ENCODE data around the gene GBX1.

The GBX1 gene

DNA sequence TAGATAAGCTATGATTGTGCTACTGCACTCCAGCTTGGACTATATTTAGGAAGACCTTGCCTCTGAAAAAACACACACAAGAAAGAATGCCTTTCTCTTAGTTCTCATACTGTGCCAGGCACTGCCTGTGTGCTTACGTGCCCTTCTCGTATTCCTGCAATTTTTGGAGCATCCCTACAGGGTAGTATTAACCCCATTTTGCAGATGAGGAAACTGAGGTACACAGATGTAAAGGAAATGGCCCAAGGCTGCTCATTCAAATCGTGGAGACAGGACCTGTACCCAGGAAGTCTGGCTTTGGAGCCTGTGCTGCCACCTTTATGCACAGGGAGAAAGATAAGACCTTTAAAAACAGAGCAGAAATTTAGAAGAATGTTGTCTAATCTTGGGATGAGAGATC is 64.5 kb downstream of the GBX1 start:
- no peak overlapping the region for H3K4me3 ChIP-seq (replicated peaks in 1 of 2; ENCODE audit: low read depth in 2 of 2, low read length in 2 of 2)
- no peak for DNase-seq (ENCODE audit: low read depth in 2 of 2)
- TF ChIP-seq, protein P1, sequence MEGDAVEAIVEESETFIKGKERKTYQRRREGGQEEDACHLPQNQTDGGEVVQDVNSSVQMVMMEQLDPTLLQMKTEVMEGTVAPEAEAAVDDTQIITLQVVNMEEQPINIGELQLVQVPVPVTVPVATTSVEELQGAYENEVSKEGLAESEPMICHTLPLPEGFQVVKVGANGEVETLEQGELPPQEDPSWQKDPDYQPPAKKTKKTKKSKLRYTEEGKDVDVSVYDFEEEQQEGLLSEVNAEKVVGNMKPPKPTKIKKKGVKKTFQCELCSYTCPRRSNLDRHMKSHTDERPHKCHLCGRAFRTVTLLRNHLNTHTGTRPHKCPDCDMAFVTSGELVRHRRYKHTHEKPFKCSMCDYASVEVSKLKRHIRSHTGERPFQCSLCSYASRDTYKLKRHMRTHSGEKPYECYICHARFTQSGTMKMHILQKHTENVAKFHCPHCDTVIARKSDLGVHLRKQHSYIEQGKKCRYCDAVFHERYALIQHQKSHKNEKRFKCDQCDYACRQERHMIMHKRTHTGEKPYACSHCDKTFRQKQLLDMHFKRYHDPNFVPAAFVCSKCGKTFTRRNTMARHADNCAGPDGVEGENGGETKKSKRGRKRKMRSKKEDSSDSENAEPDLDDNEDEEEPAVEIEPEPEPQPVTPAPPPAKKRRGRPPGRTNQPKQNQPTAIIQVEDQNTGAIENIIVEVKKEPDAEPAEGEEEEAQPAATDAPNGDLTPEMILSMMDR (IDR thresholded peaks at IDR 0.05; ENCODE audit: low read depth, low read length): no peak

DNA sequence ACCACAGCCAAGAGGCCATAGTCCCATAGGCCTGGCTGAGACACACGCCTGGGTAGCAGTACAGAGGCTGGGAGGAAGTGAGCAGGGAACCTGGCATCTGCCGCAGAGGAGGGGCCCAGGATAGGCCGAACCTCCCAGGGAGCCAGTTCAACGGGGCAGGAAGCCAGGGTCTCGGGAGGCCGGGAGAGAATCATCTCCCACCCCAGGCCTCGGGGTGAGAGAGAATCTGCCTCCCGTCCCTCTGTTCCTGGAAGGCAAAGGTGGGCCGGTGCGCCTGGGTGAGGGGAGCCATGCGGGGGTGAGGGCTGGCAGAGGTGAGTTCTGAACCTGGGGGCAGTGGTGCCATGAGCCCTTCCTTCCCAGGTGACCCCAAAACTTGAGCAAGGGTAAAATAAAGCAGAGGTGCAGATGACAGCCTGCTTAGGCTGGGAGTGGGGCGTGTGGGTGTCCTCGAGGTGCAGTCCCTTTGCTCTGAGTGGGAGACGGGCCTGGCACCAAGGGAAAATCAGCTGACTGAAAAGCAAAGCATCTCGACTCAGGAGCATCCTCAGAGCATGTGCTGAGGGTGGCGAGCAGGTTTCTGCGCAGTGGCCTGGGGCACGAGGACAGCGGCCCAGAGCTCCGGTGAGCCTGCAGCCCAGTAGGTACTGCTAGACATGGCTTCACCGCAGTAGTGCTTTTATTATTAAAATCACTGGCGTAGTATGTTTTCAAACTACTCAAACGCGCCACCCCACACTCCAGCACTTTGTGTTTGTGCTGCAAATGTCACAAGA is 65.7 kb downstream of the GBX1 start:
- no peak for DNase-seq (ENCODE audit: low read depth in 2 of 2)
- no peak overlapping the region for H3K4me3 ChIP-seq (replicated peaks in 1 of 2; ENCODE audit: low read depth in 2 of 2, low read length in 2 of 2)
- TF ChIP-seq, protein P1 (IDR thresholded peaks at IDR 0.05; ENCODE audit: low read depth, low read length): no peak

DNA sequence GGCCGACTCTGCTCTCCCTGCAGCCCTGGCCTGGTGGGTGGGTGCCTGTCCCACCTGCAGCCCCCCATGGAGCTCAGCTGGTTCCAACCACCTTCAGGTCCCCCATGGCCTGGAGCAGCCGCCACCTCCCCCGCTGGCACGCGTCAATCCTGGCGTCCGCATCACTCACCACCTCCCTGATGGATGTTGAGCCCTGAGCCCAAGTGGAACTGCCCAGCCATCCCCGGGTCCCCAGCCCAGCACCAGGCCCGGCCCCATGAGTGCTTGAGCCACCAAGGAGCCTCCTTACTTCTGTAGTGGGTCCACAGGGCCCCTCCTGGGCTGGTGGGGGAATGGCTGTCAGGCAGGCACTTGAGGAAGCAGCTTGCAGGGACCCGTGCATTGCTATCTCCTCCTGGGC is 66.6 kb downstream of the GBX1 start:
- TF ChIP-seq, protein P1 (IDR thresholded peaks at IDR 0.05; ENCODE audit: low read depth, low read length): no peak
- H3K4me3 ChIP-seq (replicated peaks in 1 of 2; ENCODE audit: low read depth in 2 of 2, low read length in 2 of 2): no peak overlapping the region
- no peak for DNase-seq (ENCODE audit: low read depth in 2 of 2)

DNA sequence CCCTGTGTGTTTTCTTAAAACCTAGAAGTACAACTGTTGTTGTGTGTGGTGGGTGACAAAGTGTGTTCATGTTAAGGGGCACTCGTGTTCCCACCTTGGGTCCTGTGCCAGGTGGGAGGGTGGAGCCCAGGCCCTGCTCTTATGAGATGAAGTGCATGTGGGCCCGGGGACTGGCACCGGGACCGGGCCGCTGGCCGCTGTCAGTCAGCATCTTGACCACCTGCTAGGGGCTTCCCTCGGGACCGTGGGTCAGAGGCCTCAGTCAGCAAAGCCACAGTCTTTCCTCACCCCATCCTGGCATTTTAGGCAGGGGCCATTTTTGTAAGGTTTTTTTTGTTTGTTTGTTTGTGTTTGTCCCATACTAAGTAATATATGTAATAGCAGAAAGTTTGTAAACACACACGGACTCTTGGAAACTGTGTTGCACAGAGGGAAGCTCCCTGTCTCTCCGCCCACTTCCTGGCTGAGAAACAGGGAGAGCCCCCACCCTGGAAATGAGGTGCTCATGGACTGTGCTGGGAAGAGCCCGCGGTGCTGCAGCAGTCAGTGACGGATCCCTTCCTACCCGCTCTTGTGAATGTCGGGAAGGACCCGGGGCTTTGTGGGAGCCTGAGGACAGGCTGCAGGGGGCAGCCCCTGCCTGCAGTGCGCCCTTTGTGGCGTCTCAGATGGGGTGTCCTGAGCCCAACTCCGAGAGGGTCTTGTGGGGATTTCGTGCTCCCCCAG is 67.8 kb downstream of the GBX1 start:
- no peak for DNase-seq (ENCODE audit: low read depth in 2 of 2)

More for the DNA sequence above, 67.8 kb downstream of the GBX1 start:
- TF ChIP-seq, protein P1 (IDR thresholded peaks at IDR 0.05; ENCODE audit: low read depth, low read length): no peak
- no peak overlapping the region for H3K4me3 ChIP-seq (replicated peaks in 1 of 2; ENCODE audit: low read depth in 2 of 2, low read length in 2 of 2)

Data from cardiac fibroblast (primary cell).